Mesendoderm (in vitro differentiated cells): ENCODE measurements around the gene C1QTNF5. TPM values are rescaled to one million over a fixed set of nuclear protein-coding genes. Genes with fewer than 3 reads are reported as not detected.
A peak's percentile ranks its signal among the peaks of the same experiment; 100 is the strongest.
"Not testable (repeated sequence)": the region's sequence is repeated elsewhere in the genome, so short reads cannot be mapped to it uniquely, and the experiment has no call there.

Experiments used
- DNase-seq: peaks from one replicate; pipeline ENCODE4 v3.0.0; 2013
- H2AK5ac ChIP-seq: 2 replicates; pipeline ENCODE4 v1.6.1; 2013; ENCODE audit warnings: low read length, inconsistent platforms
- H2BK120ac ChIP-seq: 2 replicates; pipeline ENCODE4 v1.6.1; 2013; ENCODE audit warnings: low read depth, mild to moderate bottlenecking, low read length, moderate library complexity, mixed read lengths
- H2BK15ac ChIP-seq: replicated peaks from 2 replicates; pipeline ENCODE4 v1.6.1; 2013; ENCODE audit warnings: low read depth, mild to moderate bottlenecking, moderate library complexity
- H2BK5ac ChIP-seq: 2 replicates; pipeline ENCODE4 v1.6.1; 2013; ENCODE audit warnings: low read length, inconsistent platforms
- H3K18ac ChIP-seq: 2 replicates; pipeline ENCODE4 v1.6.1; 2013; ENCODE audit warnings: mild to moderate bottlenecking, low read length, mixed read lengths
- H3K23ac ChIP-seq: one replicate; pipeline ENCODE4 v1.6.1; 2013; ENCODE audit warnings: low read length
- H3K27ac ChIP-seq: 2 replicates; pipeline ENCODE4 v1.5.1; 2013; ENCODE audit warnings: low read depth, mild to moderate bottlenecking, inconsistent platforms, low read length, moderate library complexity
- H3K27me3 ChIP-seq: 2 replicates; pipeline ENCODE4 v1.6.1; 2013; ENCODE audit warnings: low read length, control low read depth, mild to moderate bottlenecking, inconsistent platforms; ENCODE audit not compliant: insufficient read depth, poor library complexity
- H3K36me3 ChIP-seq: 2 replicates; pipeline ENCODE4 v1.6.1; 2013; ENCODE audit warnings: low read length, inconsistent platforms; ENCODE audit not compliant: control insufficient read depth, insufficient read depth
- H3K4ac ChIP-seq: one replicate; pipeline ENCODE4 v1.6.1; 2013; ENCODE audit warnings: low read depth, mild to moderate bottlenecking, low read length, moderate library complexity
- H3K4me1 ChIP-seq: 2 replicates; pipeline ENCODE4 v1.6.1; 2013; ENCODE audit warnings: low read depth, low read length, inconsistent platforms; ENCODE audit not compliant: control insufficient read depth
- H3K4me2 ChIP-seq: 2 replicates; pipeline ENCODE4 v1.6.1; 2013; ENCODE audit warnings: low read length
- H3K4me3 ChIP-seq: 2 replicates; pipeline ENCODE4 v1.5.1; 2013; ENCODE audit warnings: mild to moderate bottlenecking, low read length
- H3K56ac ChIP-seq: one replicate; pipeline ENCODE4 v1.6.1; 2013; ENCODE audit warnings: low read length
- H3K79me1 ChIP-seq: 2 replicates; pipeline ENCODE4 v1.6.1; 2013; ENCODE audit warnings: low read length, inconsistent platforms
- H3K79me2 ChIP-seq: 2 replicates; pipeline ENCODE4 v1.6.1; 2013; ENCODE audit warnings: mild to moderate bottlenecking, low read length; ENCODE audit not compliant: control insufficient read depth, insufficient read depth
- H3K9ac ChIP-seq: 2 replicates; pipeline ENCODE4 v1.6.1; 2013; ENCODE audit warnings: low read length, inconsistent platforms
- H4K5ac ChIP-seq: one replicate; pipeline ENCODE4 v1.6.1; 2013; ENCODE audit warnings: low read length
- H4K8ac ChIP-seq: one replicate; pipeline ENCODE4 v1.6.1; 2013; ENCODE audit warnings: low read depth, mild to moderate bottlenecking, control low read depth, low read length, moderate library complexity
- WGBS: extraction: QIAGEN DNeasy Blood & Tissue Kit; methylation state at CpG from one replicate; pipeline ENCODE4 v1.1.7; 2013; ENCODE audit warnings: low lambda C conversion rate, missing lambda C conversion rate; ENCODE audit not compliant: insufficient coverage; ENCODE audit errors: extremely low coverage; 5-methylcytosine and 5-hydroxymethylcytosine counted together
- polyA plus RNA-seq, 2 experiments: library from polyadenylated mRNA; stranded (reverse); fragments of 200-250 nt; gene quantifications; one replicate each; pipeline ENCODE4 v1.2.3, GENCODE V29; 2013

The C1QTNF5 gene, protein sequence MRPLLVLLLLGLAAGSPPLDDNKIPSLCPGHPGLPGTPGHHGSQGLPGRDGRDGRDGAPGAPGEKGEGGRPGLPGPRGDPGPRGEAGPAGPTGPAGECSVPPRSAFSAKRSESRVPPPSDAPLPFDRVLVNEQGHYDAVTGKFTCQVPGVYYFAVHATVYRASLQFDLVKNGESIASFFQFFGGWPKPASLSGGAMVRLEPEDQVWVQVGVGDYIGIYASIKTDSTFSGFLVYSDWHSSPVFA
- polyA plus RNA-seq (2013, experiment 1 of 2): 0.35 TPM
- polyA plus RNA-seq (2013, experiment 2 of 2): 0.32 TPM

DNA sequence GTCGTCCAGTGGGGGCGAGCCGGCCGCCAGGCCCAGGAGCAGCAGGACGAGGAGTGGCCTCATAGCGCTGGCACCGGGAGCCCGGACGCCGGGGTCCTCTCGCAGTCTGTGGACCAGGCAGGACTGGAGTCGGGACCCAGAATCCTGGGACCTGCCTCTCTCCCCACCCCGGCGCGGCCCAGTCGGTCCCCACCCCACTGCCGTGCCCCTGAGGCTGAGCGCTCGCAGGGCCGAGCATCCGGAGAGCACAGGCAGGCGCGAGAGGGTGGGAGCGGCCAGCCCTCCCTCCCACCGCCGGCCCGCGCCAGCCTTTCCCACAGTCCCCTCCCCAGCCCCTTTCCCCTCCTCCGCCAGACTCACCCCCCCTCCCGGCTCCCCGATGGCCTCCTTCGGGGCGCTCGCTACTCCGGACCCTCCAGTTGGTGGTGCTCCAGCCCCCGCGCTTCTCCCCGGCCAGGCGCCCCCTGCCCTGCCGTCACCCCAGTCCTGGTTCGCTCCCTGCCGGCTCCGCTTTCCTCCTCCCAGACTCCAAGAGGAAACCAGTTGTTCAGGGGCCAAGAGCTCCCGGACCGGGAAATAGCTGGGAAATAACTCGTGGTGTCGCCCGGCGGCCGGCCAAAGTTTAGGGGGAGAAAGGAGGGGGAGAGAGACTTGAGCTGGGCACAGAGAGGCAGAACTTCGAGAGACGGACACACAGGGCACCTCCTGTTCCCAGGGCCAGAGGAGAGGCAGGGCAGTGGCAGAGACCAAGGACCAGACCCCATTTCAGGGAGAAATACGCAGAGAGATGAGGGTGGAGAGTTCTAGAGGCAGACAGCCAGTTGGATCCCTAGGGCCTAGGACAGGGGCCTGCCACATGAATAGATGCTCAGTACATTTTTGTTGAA, at the start of gene C1QTNF5:
Gene C1QTNF5, minus strand, starts transcription at position 549 of the 887 bp plus-strand sequence. Its CDS starts 486 bp downstream, at position 63.
- no CpG with 5 or more reads among the region's 53 CpGs for WGBS
- Histone ChIP-seq H4K5ac (no peak within 1 kb of the TSS), H3K36me3 (no peaks in the 10 kb centered on the region), H4K8ac (no peak within 1 kb of the TSS), H3K27me3 (peaks cover 11% of the 10 kb centered on the region), H3K9ac (peak within 1 kb of the TSS; percentile 68), H2BK120ac (no peak within 1 kb of the TSS), H3K79me1 (peaks cover 6% of the 10 kb centered on the region), H3K18ac (peak within 1 kb of the TSS; percentile 19), H2BK15ac (no peak within 1 kb of the TSS), H3K4me1 (peaks cover 5% of the 10 kb centered on the region), H2BK5ac (no peak within 1 kb of the TSS), H3K79me2 (peaks cover 10% of the 10 kb centered on the region), H3K56ac (peak within 1 kb of the TSS; percentile 87), H3K27ac (no peak within 1 kb of the TSS), H2AK5ac (no peak within 1 kb of the TSS), H3K4ac (no peak within 1 kb of the TSS), H3K4me3 (peak within 1 kb of the TSS; percentile 12), H3K23ac (peak within 1 kb of the TSS; percentile 45), H3K4me2 (peak within 1 kb of the TSS; percentile 89)
- DNase-seq: peak; percentile 48

DNA sequence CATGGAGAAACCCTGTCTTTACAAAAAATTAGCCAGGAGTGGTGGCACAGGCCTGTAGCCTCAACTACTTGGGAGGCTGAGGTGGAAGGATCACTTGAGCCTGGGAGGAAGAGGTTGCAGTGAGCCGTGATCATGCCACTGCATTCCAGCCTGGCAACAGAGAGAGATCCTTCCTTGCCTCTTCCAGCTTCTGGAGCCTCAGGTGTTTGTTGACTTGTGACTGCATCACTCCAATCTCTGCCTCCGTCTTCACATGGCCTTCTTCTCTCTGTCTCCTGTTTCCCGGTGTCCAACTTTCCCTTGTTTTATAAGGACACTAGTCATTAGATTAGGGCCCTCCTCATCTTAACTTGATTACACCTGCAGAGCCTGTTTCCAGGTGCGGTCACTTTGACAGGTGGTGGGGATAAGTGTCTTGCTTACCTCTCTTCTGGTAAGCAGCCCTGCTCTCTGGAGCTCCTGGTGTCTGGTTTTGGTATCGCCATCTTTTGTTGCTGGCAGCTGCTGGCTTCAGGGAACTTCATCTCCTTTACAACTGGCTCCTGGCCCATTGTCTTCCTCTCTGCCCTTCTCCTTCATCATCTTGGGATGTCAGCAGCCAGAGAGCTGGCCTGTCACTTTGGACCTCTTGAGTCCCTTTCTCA, 49.0 kb upstream of the C1QTNF5 start:
- Histone ChIP-seq H4K5ac (no peak overlapping the region), H3K4me2 (no peak overlapping the region), H3K27ac (no peak overlapping the region), H3K18ac (no peak overlapping the region), H2BK120ac (no peak overlapping the region), H3K79me2 (no peaks in the 10 kb centered on the region), H4K8ac (no peak overlapping the region), H2BK15ac (no peak overlapping the region), H2AK5ac (no peak overlapping the region), H3K4me3 (no peak overlapping the region), H3K36me3 (no peaks in the 10 kb centered on the region), H3K4ac (no peak overlapping the region), H3K4me1 (no peaks in the 10 kb centered on the region), H3K79me1 (no peaks in the 10 kb centered on the region), H3K27me3 (no peaks in the 10 kb centered on the region), H2BK5ac (no peak overlapping the region), H3K56ac (no peak overlapping the region), H3K23ac (no peak overlapping the region), H3K9ac (no peak overlapping the region)
- WGBS: no CpG with 5 or more reads among the region's 5 CpGs
- peak; percentile 71 for DNase-seq

DNA sequence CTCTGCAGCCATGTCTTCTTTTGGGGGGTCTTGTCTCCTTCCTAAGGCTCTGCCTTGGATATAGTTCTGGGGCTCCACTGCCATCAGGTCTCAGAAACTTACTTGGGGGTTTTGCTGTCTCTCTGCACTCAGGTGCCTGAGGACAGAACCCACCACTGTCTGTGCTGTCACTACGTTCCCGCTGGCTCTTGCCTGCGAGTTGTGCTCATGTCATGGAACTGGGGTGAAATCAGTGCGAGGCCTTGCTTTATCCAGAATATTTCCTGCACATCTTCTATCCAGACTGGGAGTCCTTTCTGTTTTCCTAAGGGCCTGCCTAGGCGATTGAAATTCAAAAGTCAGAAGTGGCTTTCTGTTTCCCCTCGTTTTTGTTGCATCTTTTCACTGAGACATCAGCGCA, 47.4 kb upstream of the C1QTNF5 start:
- Histone ChIP-seq H3K23ac (no peak overlapping the region), H3K79me1 (no peaks in the 10 kb centered on the region), H2AK5ac (no peak overlapping the region), H3K79me2 (no peaks in the 10 kb centered on the region), H3K56ac (no peak overlapping the region), H3K36me3 (no peaks in the 10 kb centered on the region), H3K4ac (no peak overlapping the region), H3K27me3 (no peaks in the 10 kb centered on the region), H4K8ac (no peak overlapping the region), H3K18ac (no peak overlapping the region), H3K4me2 (no peak overlapping the region), H4K5ac (no peak overlapping the region), H3K9ac (no peak overlapping the region), H2BK120ac (no peak overlapping the region), H3K4me1 (no peaks in the 10 kb centered on the region), H3K27ac (no peak overlapping the region), H3K4me3 (no peak overlapping the region), H2BK5ac (no peak overlapping the region), H2BK15ac (no peak overlapping the region)
- DNase-seq: no peak
- WGBS: no CpG with 5 or more reads among the region's 7 CpGs

DNA sequence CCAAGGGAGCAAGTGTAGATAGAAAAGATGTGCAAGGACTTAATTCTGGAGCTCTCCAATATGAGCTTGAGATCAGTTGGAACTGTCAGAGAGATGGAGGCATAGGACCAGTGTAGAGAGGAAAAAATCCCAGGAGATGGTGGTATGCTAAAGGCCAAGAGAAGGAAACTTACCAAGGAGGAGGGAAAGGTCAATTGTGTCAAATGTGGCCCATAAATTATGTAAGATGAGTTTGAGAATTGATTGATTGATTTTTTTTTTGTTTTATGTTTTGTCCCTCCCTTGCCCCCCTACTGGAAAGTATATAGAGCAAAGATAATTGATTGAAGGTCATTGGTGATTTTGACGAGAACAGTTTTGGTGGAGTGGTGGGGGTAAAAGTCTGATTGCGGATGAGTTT, 43.6 kb upstream of the C1QTNF5 start:
- H3K4me3 ChIP-seq: no peak overlapping the region
- H3K4me2 ChIP-seq: no peak overlapping the region
- DNase-seq: no peak
- H3K27me3 ChIP-seq: no peaks in the 10 kb centered on the region
- H3K36me3 ChIP-seq: no peaks in the 10 kb centered on the region
- H2BK120ac ChIP-seq: no peak overlapping the region
- H3K9ac ChIP-seq: no peak overlapping the region
- H3K27ac ChIP-seq: no peak overlapping the region
- no peak overlapping the region for H3K4ac ChIP-seq
- H4K5ac ChIP-seq: no peak overlapping the region
- no peak overlapping the region for H2AK5ac ChIP-seq
- no peak overlapping the region for H2BK5ac ChIP-seq
- H3K79me2 ChIP-seq: no peaks in the 10 kb centered on the region
- no peak overlapping the region for H3K23ac ChIP-seq
- no peak overlapping the region for H2BK15ac ChIP-seq
- no peaks in the 10 kb centered on the region for H3K79me1 ChIP-seq
- H3K18ac ChIP-seq: no peak overlapping the region
- 100% methylated on average over 2 of the region's 2 CpGs for WGBS
- H3K56ac ChIP-seq: no peak overlapping the region
- no peak overlapping the region for H4K8ac ChIP-seq
- H3K4me1 ChIP-seq: peaks cover 10% of the 10 kb centered on the region

DNA sequence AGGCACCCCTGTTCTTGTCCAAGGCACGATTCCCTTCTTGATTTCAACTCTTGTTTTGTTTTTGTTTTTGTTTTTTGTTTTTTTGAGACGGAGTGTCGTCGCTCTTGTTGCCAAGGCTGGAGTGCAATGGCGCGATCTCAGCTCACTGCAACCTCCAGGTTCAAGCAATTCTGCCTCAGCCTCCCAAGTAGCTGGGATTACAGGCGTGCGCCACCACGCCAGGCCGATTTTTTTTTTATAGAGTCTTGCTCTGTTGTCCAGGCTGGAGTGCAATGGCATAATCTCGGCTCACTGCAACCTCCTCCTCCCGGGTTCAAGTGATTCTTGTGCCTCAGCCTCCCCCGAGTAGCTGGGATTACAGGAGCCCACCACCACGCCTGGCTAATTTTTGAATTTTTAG, 41.8 kb upstream of the C1QTNF5 start:
- DNase-seq, H3K79me2 ChIP-seq, H3K23ac ChIP-seq, H3K4me2 ChIP-seq, H3K27ac ChIP-seq, H3K9ac ChIP-seq, H2BK15ac ChIP-seq, H3K27me3 ChIP-seq, H4K5ac ChIP-seq, H3K4ac ChIP-seq, H4K8ac ChIP-seq, H3K79me1 ChIP-seq, H2AK5ac ChIP-seq, H2BK5ac ChIP-seq, H3K56ac ChIP-seq, H3K4me3 ChIP-seq, H2BK120ac ChIP-seq, H3K36me3 ChIP-seq, H3K18ac ChIP-seq: not testable (repeated sequence)
- peaks cover 23% of the 10 kb centered on the region for H3K4me1 ChIP-seq
- no CpG with 5 or more reads among the region's 14 CpGs for WGBS
